Measurements from ENCODE around the gene KRT32. TPM values are rescaled to one million over a fixed set of nuclear protein-coding genes. Genes with fewer than 3 reads are reported as not detected.
A peak's percentile ranks its signal among the peaks of the same experiment; 100 is the strongest.

The KRT32 gene
- not detected in 2 replicates for total RNA-seq (2014; rRNA removed; shearing (Covaris generic))

DNA sequence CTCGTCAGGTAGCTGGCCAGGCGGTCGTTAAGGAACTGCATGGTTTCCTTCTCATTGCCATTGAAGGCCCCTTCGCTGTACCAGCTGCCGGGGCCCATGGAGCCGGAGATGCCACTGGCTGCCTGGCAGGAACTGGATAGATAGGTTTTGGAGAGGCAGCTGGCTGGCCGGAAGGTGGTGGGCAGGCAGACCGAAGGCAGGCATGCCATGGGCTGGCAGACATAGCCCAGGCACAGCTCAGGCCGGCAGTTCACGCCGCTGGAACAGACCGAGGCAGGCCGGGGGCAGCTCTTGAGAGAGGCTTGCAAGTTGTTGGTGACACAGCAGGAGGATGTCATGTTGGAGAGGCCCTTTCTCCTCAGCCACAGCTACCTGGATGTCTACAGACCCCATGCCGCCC lies at the start of gene KRT32:
KRT32 (minus strand) TSS at position 399 of the 400 bp plus-strand sequence; CDS start at position 338, 61 bp downstream.
- DNase-seq (ENCODE audit: low spot score) = no peak

GRCh38 chr17:41516830-41517283 lies 49.7 kb upstream of the KRT32 start:
- DNase-seq (ENCODE audit: low spot score) = no peak

DNA sequence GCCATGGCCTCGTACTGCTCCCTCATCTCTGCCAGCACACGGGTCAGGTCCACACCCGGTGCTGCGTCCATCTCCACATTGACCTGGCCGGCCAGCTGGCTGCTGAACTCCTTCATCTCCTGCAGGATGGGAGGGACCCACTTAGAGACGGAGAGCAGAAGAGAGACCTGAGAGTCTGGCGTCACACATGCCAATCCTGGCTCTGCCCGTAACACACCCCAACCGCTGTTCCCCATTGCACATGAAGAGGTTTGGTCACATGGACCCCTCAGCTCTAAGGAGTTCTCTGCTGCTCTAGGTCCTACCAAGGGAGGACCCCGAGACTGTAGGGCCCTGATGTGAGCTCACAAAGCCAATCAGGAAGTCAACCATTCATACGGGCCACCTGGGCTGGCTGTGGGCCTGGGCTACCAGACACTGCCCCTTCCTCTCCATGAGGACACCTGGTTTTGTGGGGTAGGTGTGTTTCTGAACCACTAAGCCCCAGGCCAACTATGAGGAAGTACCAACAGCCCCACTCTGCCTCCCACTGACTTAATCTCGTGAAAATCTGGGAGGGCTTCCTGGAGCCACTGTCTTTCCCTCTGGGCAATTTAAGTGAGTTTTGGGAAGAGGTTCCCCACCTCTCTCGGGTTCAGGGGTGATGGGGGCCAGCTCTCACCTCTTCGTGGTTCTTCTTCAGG lies 49.1 kb upstream of the KRT32 start:
- no peak for DNase-seq (ENCODE audit: low spot score)

DNA sequence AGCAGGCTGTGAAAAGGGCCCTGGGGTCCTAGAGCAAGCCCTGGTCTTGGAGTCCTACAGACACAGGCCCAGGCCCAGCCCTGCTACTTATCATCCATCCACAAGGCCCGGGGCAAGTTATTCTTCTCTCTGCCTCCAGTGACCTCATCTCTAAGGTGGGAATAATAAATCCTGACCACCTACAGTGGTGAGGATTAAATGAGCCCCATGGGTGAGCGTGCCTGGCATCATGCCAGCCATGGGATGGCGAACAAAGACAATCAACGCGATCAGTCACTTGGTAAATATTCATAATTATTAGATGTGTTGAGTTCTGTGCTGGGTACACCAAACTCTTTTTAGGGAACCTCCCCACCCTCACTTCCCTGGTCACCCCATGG lies 46.0 kb upstream of the KRT32 start:
- no peak for DNase-seq (ENCODE audit: low spot score)

DNA sequence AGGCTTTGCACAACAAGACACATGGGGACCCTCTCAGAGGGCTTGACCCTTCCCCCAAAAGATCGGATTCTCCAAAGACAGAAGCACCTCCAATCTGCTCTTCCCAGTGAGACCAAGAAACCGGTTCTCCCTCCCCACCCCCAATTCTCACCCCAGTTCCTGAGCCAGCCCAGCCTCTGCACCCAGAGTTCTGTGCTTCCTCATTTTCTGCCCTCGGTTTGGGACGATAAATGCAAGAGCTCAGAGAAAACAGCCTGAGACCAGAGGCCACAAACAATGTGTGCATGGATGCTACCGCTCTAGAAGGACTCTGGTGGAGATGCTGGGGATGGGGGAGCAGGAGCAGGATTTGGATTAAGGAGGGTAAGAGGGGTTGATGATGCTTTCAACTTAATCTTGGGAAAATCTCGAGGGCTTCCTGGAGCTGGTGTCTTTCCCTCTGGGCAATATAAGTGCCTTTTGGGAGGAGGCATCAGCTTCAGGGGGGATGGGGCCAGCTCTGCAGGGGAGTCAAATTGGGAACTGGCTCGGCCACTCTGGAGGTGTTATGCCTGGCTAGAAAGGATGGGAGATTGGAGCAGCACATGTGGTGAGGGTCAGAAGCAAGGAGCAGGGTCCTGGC lies 45.5 kb upstream of the KRT32 start:
- DNase-seq (ENCODE audit: low spot score) = no peak

DNA sequence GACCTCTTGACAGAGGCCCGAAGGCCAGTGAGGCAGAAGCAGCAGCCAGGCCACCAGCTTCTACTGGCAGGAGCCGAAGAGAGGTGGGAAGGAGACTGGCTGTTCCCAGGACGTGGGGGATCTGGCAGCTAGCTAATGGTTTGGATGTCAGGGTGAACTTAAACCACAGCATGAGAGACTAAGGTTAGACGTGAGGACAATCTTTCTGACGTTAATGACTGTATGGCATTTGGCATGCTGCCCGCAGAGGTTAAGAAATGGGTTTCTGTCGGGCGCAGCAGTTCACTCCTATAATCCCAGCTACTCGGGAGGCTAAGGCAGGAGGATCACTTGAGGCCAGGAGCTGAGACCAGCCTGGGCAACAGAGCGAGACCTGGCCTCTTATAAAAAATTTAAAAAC lies 44.5 kb upstream of the KRT32 start:
- DNase-seq (ENCODE audit: low spot score) = no peak

- peak; percentile 37 for DNase-seq (ENCODE audit: low spot score)
These were observed 43.9 kb upstream of the KRT32 start for GRCh38 chr17:41511116-41511515.

DNA sequence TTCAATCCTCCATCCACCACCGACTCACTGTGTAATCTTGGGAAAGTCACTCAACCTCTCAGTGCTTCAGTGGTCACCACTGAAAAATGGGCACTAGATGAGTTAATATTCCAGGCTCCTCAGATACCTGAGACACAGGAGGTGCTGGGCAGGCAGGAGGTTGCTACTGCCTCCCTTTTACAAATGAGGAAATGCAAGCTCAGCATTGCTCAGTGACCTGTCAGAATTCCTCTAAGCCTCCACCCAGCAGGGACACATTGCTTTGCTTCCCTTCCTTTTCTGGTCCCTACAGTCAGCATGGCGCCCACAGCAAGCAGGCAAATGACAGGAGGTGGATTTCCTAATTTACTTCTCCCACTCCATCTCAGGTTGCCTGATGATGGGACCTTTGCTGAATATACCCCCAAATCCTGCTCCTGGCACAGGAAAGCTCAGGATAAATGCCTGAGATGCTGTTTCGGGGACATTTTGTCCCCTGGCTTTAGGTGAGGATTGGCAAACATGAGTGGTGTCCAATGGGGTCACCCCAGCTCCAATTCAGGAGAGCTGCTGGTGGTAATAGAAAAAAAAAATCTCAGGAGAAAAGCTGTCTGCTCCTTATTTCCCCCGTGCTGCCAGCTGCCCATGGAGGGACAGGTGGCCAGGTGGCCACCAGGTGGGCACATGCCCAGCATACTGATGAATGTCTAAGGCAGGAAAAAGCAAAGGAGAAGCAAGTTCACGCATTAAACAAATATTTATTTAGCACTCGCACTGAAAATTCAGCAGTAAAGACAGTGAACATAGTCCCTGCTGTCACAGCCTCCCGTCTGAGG lies 43.3 kb upstream of the KRT32 start:
- DNase-seq (ENCODE audit: low spot score) = peak; percentile 56

DNA sequence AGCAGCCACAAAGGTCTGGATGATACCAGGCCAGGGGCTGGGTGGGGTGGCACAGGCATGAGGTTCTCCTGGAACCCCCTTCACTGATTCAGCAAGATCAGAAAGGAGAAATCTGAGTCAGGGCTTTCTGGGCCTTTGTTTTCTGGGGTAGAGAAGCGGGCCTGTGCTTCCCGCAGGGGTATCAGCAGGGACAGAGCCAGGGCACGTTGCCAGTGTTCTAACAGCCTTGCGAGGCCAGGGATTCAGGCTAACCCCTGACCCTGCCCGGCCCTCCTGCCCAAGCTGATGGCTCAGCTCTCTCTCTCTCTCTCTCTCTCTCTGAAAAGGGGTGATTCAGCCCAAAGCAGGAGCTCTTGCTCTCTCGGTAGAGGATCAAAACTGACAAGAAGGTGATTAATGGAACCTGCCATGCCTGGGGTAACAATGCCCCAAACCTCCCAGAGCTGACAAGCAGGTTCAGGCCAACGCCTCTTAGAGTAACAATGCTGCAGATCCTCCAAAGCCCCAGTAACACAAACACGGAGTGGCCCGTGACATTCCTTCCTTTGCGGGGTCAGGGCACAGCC lies 40.2 kb upstream of the KRT32 start:
- no peak for DNase-seq (ENCODE audit: low spot score)

DNA sequence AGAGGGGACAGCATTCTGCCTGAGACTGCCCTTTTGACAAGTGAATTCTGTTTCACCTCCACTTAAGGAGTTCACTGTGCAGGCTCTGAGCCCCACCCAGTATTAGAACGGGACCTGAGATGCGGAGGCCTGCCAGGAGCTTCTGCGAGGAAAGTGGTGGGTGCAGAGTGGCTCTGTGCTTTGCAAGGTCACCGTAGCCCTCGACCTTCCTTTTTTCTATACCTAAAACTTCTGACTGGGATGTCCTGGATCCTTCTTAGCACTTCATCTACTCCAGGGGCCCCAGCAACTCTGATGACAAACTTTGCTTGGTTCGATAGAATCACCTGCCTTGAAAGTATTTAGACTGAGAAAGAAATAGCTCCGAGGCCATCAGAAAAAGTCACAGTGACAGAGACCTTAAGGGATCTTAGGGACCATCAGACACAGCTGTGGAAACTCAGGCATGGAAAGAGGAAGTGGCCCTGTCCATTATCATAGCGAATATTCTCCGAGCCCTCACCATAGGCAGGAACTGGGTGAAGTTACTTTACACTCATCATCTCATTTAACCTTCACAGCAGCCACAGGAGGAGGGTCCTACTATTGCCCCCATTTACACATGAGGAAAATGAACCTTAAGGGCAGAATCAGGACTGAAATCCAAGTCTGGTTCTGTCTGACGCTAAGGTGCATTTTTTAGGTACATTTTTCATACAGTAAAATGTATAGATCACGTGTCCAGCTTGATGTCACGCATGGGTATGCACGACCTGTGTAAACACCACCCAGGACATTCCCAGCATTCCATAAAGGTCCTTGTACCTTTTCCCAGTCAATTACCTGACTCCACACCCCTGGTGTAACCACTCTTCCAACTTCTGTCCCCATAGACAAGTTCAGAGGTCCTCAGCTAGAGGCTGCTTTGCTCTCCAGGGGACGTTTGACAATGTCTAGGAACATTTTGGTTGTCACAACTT lies 38.9 kb upstream of the KRT32 start:
- DNase-seq (ENCODE audit: low spot score) = no peak

DNA sequence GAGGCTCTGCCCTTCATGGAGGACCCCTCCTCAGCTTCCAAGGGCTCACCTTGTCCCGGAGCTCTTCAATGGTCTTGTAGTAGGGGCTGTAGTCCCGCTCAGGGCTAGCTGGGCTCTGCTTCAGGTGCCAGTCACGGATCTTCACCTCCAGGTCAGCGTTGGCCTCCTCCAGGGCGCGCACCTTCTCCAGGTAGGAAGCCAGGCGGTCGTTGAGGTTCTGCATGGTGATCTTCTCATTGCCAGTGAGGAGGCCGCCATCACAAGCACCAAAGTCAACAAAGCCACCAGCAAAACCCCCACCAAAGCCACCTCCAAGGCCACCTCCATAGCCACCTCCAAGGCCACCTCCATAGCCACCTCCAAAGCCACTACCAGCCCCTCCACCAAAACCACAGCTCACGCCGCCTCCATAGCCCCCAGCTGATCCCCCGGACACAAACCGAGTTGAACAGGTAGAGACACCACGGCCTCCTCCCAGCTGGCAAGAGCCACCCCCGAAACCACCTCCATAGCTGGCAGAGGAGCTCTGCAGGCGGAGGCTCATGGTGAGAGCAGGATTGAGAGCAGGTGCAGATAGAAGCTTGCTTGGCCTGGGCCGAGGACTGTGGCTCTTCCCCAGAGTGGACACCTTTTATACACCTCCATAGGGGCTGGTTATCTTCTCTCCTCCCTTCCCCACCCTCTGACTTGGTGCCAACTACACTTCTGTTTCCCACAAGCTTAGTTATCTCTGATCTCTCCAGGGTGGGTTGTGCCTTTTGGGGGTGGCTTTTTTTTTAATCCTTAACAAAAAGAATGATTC lies 38.0 kb upstream of the KRT32 start, which contains the start of gene KRT13:
KRT13 (minus strand) TSS at position 606 of the 802 bp plus-strand sequence; CDS start at position 544, 62 bp downstream.
- DNase-seq (ENCODE audit: low spot score) = peak; percentile 58

- DNase-seq (ENCODE audit: low spot score) = no peak
These were observed 37.2 kb upstream of the KRT32 start for GRCh38 chr17:41504246-41504977.

- no peak for DNase-seq (ENCODE audit: low spot score)
These were observed 36.0 kb upstream of the KRT32 start for GRCh38 chr17:41503202-41503601.

- peak; percentile 60 for DNase-seq (ENCODE audit: low spot score)
These were observed 33.1 kb upstream of the KRT32 start for GRCh38 chr17:41500131-41500911.

DNA sequence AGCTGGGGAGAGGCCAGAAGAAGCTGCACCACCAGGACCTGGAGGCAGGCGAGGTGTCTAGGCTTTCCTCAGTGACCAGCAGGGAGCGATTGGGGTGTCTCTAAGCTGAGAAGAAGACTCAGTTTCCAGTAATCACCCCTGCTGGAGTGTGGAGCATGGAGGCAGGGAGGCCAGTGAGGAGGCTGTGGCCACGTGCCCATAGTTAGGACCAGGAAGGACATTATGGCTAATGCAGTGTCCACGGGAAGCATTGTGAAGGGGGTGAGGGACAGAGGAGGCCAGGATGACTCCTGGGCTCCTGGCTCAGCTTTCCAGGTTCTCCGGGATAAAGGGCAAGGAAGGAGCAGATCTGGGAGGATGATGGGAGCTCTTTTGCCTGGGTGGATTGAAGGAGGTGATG lies 32.5 kb upstream of the KRT32 start:
- no peak for DNase-seq (ENCODE audit: low spot score)

GRCh38 chr17:41498276-41498675 lies 31.1 kb upstream of the KRT32 start:
- DNase-seq (ENCODE audit: low spot score) = no peak

DNA sequence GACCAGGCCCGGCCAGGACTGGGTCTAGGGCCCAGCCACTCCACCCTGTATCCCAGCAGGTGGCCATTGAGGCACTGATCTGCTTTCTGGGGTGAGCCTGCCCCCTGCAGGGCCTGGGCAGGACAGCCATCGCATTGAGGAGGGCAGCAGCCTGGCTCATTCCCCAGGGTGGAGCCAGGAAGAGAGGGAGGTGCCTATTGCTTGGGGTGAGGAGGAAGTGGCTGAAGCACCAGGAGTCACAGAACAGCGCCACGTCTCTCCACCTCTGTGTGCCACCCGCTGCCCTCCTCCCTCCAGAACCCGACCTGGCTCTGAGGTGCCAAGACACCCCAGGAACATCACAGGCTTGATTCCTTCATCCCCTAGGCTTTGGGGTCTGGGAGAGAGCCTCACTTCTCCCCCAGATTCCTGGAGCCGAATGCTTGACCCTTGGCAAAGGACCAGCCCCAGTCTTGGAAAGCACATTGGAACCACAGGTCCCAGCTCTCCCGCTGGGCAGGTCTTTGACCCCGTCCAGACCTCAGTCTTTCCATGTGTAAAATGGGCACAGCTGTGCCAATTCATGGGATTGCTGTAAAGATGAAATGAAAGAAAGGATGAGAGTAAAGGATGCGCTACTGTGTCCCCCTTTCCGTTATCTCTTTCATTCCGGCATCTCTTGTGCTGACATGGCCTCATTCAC lies 29.8 kb upstream of the KRT32 start:
- DNase-seq (ENCODE audit: low spot score) = peak; percentile 90

- DNase-seq (ENCODE audit: low spot score) = no peak
These were observed 27.3 kb upstream of the KRT32 start for GRCh38 chr17:41494524-41494923.
